Kidney (tissue), 14 donors: Measurements from ENCODE around the gene MPND. TPM values are rescaled to one million over a fixed set of nuclear protein-coding genes. Genes with fewer than 3 reads are reported as not detected.

Source experiments
- DNase-seq, 5 donors: peaks; one replicate each; pipeline ENCODE4 v3.0.0-alpha.2; 2013 to 2020
- FAIRE-seq: peaks from 2 replicates; lab custom pipeline; 2012; peaks lifted over from hg19 to GRCh38; lab: Jason Lieb, UNC
- H3K27ac ChIP-seq, 2 donors: one replicate each; pipeline ENCODE4 v1.7.0; 2013; ENCODE audit warnings: low read depth in 2 of 2, low read length in 2 of 2, inconsistent platforms in 1 of 2
- H3K27me3 ChIP-seq: one replicate; pipeline ENCODE4 v1.7.1; 2013; ENCODE audit warnings: low read length, inconsistent platforms; ENCODE audit not compliant: control insufficient read depth, insufficient read depth
- H3K36me3 ChIP-seq, 3 donors: one replicate each; pipeline versions ENCODE4 v1.7.0 to v1.7.1; 2013; ENCODE audit warnings: low read length in 3 of 3, control low read depth in 1 of 3, inconsistent platforms in 1 of 3; ENCODE audit not compliant: insufficient read depth in 3 of 3, control insufficient read depth in 2 of 3
- H3K4me1 ChIP-seq, 3 donors: one replicate each; pipeline versions ENCODE4 v1.7.0 to v1.7.1; 2013; ENCODE audit warnings: low read length in 3 of 3, inconsistent platforms in 1 of 3, low read depth in 1 of 3; ENCODE audit not compliant: control insufficient read depth in 2 of 3, insufficient read depth in 2 of 3
- H3K4me3 ChIP-seq, 3 donors: one replicate each; pipeline versions ENCODE4 v1.7.0 to v1.8.1; 2013; ENCODE audit warnings: low read length in 3 of 3, control low read depth in 1 of 3, inconsistent platforms in 1 of 3
- H3K9ac ChIP-seq, 3 donors: one replicate each; pipeline versions ENCODE4 v1.7.0 to v1.7.1; 2013; ENCODE audit warnings: low read length in 3 of 3, control low read depth in 1 of 3, inconsistent platforms in 1 of 3
- H3K9me3 ChIP-seq, 3 donors: one replicate each; pipeline versions ENCODE4 v1.7.0 to v1.7.1; 2013; ENCODE audit warnings: low read length in 3 of 3, control low read depth in 1 of 3, inconsistent platforms in 1 of 3; ENCODE audit not compliant: control insufficient read depth in 2 of 3, insufficient read depth in 1 of 3
- CTCF ChIP-seq: IDR thresholded peaks from 3 replicates; pipeline ENCODE4 v1.5.1; 2012; ENCODE audit warnings: mild to moderate bottlenecking, moderate library complexity, borderline replicate concordance; ENCODE audit not compliant: insufficient read depth; ENCODE audit errors: extremely low read depth
- intact Hi-C: fragments of 100-400 bp; cut with DNase I; formaldehyde crosslinking; loops from one replicate; pipeline ENCODE4 v1.11.1; 2022
- polyA plus RNA-seq: library from polyadenylated mRNA; stranded (reverse); fragments of 350-450 nt; fragmentation: Illumina TruSeq; extraction: RNeasy Lipid Tissue Mini Kit (QIAGEN cat#74804); gene quantifications from one replicate; pipeline ENCODE4 v1.2.3, GENCODE V29; 2014; ENCODE audit warnings: low read depth, low replicate concordance; ENCODE audit not compliant: insufficient read depth
- total RNA-seq: library from RNA; stranded (reverse); fragmentation: NEBNext Ultra II Directional; extraction: Animal tissue kit (Norgen Biotek cat#: 25700); gene quantifications from one replicate; pipeline ENCODE4 v1.2.1, GENCODE V29; 2021
- donor health status: control.
- donor health status: control.
- donor health status: control.
- donor health status: control.
- donor health status: control.
- donor health status: DM: yes; HTN: yes; CAD: no.
- donor health status: Normal renal cell carcinoma (clear cell type).

MPND gene
- total and polyA plus RNA-seq, 2 donors from 2014 or later: 24.1 to 43.5 TPM

GRCh38 chr19:4368128-4368820 lies 24.9 kb downstream of the MPND start:
- peak in 2 of 5 donors; percentile 60 to 77 for DNase-seq
- intact Hi-C loops: no loop called here
- no peaks in the 10 kb centered on the region for H3K27me3 ChIP-seq
- peaks cover 0 to 32% (median 26%) of the 10 kb centered on the region in 3 donors for H3K4me1 ChIP-seq
- peak overlapping the region in 1 of 3 donors; percentile 5 for H3K9ac ChIP-seq
- FAIRE-seq: no peak
- peak overlapping the region; percentile 48 to 72 for H3K27ac ChIP-seq
- TF ChIP-seq CTCF: no peak
- H3K4me3 ChIP-seq: no peak overlapping the region
- no peaks in the 10 kb centered on the region for H3K9me3 ChIP-seq
- peaks cover 0 to 17% (median 6%) of the 10 kb centered on the region in 3 donors for H3K36me3 ChIP-seq

- H3K4me3 ChIP-seq: peak overlapping the region in 1 of 3 donors; percentile 17
- intact Hi-C loops: no loop called here
- no peak for TF ChIP-seq CTCF
- no peaks in the 10 kb centered on the region for H3K27me3 ChIP-seq
- peaks cover 0 to 42% (median 36%) of the 10 kb centered on the region in 3 donors for H3K4me1 ChIP-seq
- DNase-seq (peak; percentile 70 to 93 (median 75)), FAIRE-seq (no peak)
- H3K9me3 ChIP-seq: no peaks in the 10 kb centered on the region
- H3K27ac ChIP-seq: peak overlapping the region; percentile 74 to 86
- peak overlapping the region in 2 of 3 donors; percentile 40 to 65 for H3K9ac ChIP-seq
- H3K36me3 ChIP-seq: peaks cover 0 to 10% (median 3%) of the 10 kb centered on the region in 3 donors
Observed at GRCh38 chr19:4369109-4369887, 25.9 kb downstream of the MPND start.

- peaks cover 0 to 10% (median 3%) of the 10 kb centered on the region in 3 donors for H3K36me3 ChIP-seq
- DNase-seq: peak in 1 of 5 donors; percentile 84
- no peaks in the 10 kb centered on the region for H3K9me3 ChIP-seq
- peak; percentile 37 for TF ChIP-seq CTCF
- H3K27ac ChIP-seq: peak overlapping the region; percentile 74 to 77
- H3K4me3 ChIP-seq: no peak overlapping the region
- peaks cover 0 to 48% (median 42%) of the 10 kb centered on the region in 3 donors for H3K4me1 ChIP-seq
- FAIRE-seq: no peak
- H3K9ac ChIP-seq: no peak overlapping the region
- H3K27me3 ChIP-seq: no peaks in the 10 kb centered on the region
- intact Hi-C loops: no loop called here
Observed at GRCh38 chr19:4369888-4370260, 26.5 kb downstream of the MPND start.
